Adrenal gland (tissue), 12 donors: ENCODE results near the gene LHCGR. TPM values are rescaled to one million over a fixed set of nuclear protein-coding genes. Genes with fewer than 3 reads are reported as not detected.

ENCODE experiments used
- DNase-seq, 7 donors: peaks; one replicate each; pipeline ENCODE4 v3.0.0-alpha.2; 2019 to 2020
- H3K27ac ChIP-seq, 5 donors: fragments of 200-600 bp; sonication (generic) in 4 of 5; 1 replicate in 3 of 5; 2 replicates in 2 of 5; pipeline versions ENCODE4 v1.5.1 to v1.8.0; 2016 to 2020; ENCODE audit warnings: mild to moderate bottlenecking in 1 of 5
- H3K27me3 ChIP-seq: fragments of 200-600 bp; 2 replicates; pipeline ENCODE4 v1.8.0; 2021
- H3K36me3 ChIP-seq, 2 donors: fragments of 200-600 bp; replicated peaks in 1 of 2; 1 replicate in 1 of 2; 2 replicates in 1 of 2; pipeline versions ENCODE4 v1.5.1 to v1.8.0; 2018 to 2022
- H3K4me1 ChIP-seq, 2 donors: fragments of 200-600 bp; replicated peaks in 1 of 2; 1 replicate in 1 of 2; 2 replicates in 1 of 2; pipeline versions ENCODE4 v1.5.1 to v1.8.0; 2018 to 2021
- H3K4me3 ChIP-seq, 4 donors: fragments of 200-600 bp; sonication (generic) in 3 of 4; one replicate each; pipeline ENCODE4 v1.5.1; 2016 to 2018
- H3K9me3 ChIP-seq, 3 donors: fragments of 200-600 bp; sonication (generic) in 1 of 3; replicated peaks in 1 of 3; 1 replicate in 2 of 3; 2 replicates in 1 of 3; pipeline versions ENCODE4 v1.5.1 to v1.8.0; 2016 to 2021
- POLR2A ChIP-seq, 2 donors: fragments of 450-650 bp; IDR thresholded peaks; one replicate each; pipeline ENCODE4 v1.6.1; 2017; ENCODE audit warnings: antibody characterized with exemption in 2 of 2, mild to moderate bottlenecking in 2 of 2, moderate library complexity in 1 of 2
- WGBS, 4 donors: extraction: QIAGEN DNeasy Blood & Tissue Kit in 2 of 4; methylation state at CpG; one replicate each; pipeline versions ENCODE4 v1.1.5 to v1.1.7; 2013 to 2017; 5-methylcytosine and 5-hydroxymethylcytosine counted together
- intact Hi-C, 2 donors: fragments of 100-400 bp; cut with DNase I; formaldehyde crosslinking; loops; one replicate each; pipeline versions ENCODE4 v1.14.1 to v1.15.0; 2022 to 2023
- polyA plus RNA-seq, 3 donors: library from polyadenylated mRNA; stranded (reverse); fragments of 200-250 nt in 2 of 3; fragments of 350-450 nt in 1 of 3; fragmentation: Illumina TruSeq in 1 of 3; extraction: RNeasy Lipid Tissue Mini Kit (QIAGEN cat#74804) in 1 of 3; gene quantifications; one replicate each; pipeline ENCODE4 v1.2.3, GENCODE V29; 2013 to 2014
- total RNA-seq, 9 donors: library from RNA; depleted of rRNA in 4 of 9; stranded (reverse); fragments of >200 nt in 4 of 9; fragments of 120-200 nt in 1 of 9; fragmentation: NEBNext Ultra II Directional in 1 of 9; extraction: Animal tissue kit (Norgen Biotek cat#: 25700) in 1 of 9; gene quantifications; one replicate each; pipeline versions ENCODE4 v1.1.0 to v1.2.4, GENCODE V29; 2013 to 2023
- TF ChIP-seq, protein P1 (sequence below), 6 experiments: fragments of 450-650 bp in 4 of 6; fragments of 200-600 bp in 2 of 6; sonication (generic) in 1 of 6; IDR thresholded peaks; 1 replicate in 5 of 6; 2 replicates in 1 of 6; pipeline versions ENCODE4 v1.5.1 to v1.8.0; 2016 to 2021; ENCODE audit warnings: antibody characterized with exemption in 6 of 6, mild to moderate bottlenecking in 2 of 6, moderate library complexity in 1 of 6
- donor health status: healthy with polysubstance abuse.
- donor health status: Bipolar disorder and iron deficiency.
- donor health status: DM: yes; HTN: yes; CAD: no.
- donor health status: DM: no; HTN: no; CAD: no.
- donor health status: DM: no; HTN: no; CAD: no.
- donor health status: DM: yes; HTN: yes; CAD: no.

LHCGR gene
- total and polyA plus RNA-seq, 12 donors = 0.14 to 4.3 (median 1.6) TPM; not detected in 3

DNA sequence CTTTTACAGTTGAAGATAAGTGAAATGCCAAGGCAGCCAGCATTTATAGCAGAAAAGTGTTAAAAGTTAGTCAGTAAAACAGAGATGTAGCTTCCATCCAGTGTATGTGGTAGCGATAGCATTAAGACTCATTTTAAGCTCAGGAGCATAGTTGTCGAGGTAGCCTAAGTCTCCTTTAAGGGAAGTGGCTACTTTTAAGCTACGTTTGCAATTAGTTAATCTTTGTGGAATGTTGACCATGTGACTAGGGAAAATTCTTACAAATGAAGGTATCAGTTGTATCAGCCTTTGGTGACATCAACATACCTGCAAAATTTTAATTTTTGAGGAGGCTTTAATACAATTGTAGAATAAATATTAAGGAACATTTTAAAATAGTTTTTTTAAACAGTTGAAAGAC, 61.9 kb downstream of the LHCGR start:
- no peaks in the 10 kb centered on the region for H3K36me3 ChIP-seq
- H3K27ac ChIP-seq = no peak overlapping the region
- intact Hi-C loops = no loop called here
- no peak overlapping the region for H3K4me3 ChIP-seq
- TF ChIP-seq, protein P1, sequence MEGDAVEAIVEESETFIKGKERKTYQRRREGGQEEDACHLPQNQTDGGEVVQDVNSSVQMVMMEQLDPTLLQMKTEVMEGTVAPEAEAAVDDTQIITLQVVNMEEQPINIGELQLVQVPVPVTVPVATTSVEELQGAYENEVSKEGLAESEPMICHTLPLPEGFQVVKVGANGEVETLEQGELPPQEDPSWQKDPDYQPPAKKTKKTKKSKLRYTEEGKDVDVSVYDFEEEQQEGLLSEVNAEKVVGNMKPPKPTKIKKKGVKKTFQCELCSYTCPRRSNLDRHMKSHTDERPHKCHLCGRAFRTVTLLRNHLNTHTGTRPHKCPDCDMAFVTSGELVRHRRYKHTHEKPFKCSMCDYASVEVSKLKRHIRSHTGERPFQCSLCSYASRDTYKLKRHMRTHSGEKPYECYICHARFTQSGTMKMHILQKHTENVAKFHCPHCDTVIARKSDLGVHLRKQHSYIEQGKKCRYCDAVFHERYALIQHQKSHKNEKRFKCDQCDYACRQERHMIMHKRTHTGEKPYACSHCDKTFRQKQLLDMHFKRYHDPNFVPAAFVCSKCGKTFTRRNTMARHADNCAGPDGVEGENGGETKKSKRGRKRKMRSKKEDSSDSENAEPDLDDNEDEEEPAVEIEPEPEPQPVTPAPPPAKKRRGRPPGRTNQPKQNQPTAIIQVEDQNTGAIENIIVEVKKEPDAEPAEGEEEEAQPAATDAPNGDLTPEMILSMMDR (IDR thresholded peaks at IDR 0.05) = no peak
- no peak for TF ChIP-seq POLR2A (IDR thresholded peaks at IDR 0.05)
- no peaks in the 10 kb centered on the region for H3K27me3 ChIP-seq
- H3K9me3 ChIP-seq = no peaks in the 10 kb centered on the region
- 59 to 68% (median 63%) methylated on average over 3 of the region's 3 CpGs for WGBS, 4 donors
- DNase-seq = no peak
- no peaks in the 10 kb centered on the region for H3K4me1 ChIP-seq

DNA sequence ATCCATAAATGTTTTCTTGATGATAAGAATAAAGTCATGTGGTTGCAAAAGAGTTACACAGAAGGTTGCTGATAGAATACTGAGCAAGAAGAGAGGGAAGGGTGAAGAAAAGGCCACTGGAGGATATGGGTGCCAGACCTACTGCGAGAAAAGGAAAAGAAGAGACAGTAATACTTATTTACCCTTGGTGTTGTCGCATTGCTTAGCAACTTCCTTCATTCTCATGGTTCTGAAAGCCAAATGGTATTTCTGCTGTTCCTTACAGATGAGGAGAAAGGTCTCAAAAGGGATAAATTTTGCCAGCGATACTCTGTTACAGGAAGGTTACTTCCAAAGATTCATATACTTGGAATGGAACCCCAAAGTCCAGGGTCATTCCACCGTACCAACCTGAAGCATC, 62.5 kb downstream of the LHCGR start:
- DNase-seq = no peak
- intact Hi-C loops = no loop called here
- H3K9me3 ChIP-seq = no peaks in the 10 kb centered on the region

DNA sequence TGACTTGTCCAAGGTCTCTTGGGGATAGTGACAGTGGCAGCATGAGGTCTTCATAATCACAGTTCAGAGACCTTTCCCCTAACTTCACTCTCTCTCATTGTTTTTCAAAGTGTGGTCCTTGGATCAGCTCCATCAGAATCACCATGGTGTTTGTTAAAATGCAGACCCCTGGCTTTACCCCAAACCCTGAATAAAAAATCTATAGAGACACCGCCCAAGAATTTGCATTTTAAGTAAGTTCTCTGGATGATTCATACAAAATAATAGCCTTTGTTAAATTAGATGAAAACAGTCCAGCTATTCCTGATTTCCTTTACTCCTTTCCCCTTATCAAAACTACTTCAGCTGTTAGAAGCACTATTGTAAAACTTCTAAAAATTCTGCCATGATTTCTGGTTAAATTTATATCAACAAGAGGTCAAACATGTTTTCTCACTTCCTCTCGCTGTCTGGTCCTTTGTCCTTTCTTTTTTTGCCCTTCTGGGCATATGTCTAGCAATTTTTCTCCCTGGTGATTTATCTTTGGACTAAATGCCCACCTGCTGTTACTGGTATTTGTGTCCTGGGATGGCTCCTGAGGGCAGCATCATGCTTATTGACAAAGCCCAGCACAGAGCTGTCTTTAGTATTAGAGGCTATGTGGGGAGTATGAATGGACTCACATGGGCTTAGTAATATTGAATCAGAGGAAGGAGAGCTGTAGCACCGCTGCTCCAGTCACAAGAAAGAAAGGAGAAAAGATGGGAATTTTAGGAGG, 63.4 kb downstream of the LHCGR start:
- no peak overlapping the region for H3K27ac ChIP-seq
- no peak overlapping the region for H3K4me3 ChIP-seq
- no peaks in the 10 kb centered on the region for H3K27me3 ChIP-seq
- no peak for DNase-seq
- WGBS, 4 donors = 81 to 88% (median 83%) methylated on average over 3 of the region's 3 CpGs
- H3K9me3 ChIP-seq = no peaks in the 10 kb centered on the region
- H3K36me3 ChIP-seq = no peaks in the 10 kb centered on the region
- no peak for TF ChIP-seq POLR2A (IDR thresholded peaks at IDR 0.05)
- TF ChIP-seq, protein P1 (IDR thresholded peaks at IDR 0.05) = no peak
- intact Hi-C loops = no loop called here
- H3K4me1 ChIP-seq = no peaks in the 10 kb centered on the region

More for the DNA sequence above, 62.5 kb downstream of the LHCGR start:
- Histone ChIP-seq H3K4me3 (no peak overlapping the region), H3K27ac (no peak overlapping the region), H3K4me1 (no peaks in the 10 kb centered on the region), H3K27me3 (no peaks in the 10 kb centered on the region), H3K36me3 (no peaks in the 10 kb centered on the region)
- 72 to 84% (median 74%) methylated on average over 4 of the region's 4 CpGs for WGBS, 4 donors
- no peak for TF ChIP-seq POLR2A (IDR thresholded peaks at IDR 0.05)

DNA sequence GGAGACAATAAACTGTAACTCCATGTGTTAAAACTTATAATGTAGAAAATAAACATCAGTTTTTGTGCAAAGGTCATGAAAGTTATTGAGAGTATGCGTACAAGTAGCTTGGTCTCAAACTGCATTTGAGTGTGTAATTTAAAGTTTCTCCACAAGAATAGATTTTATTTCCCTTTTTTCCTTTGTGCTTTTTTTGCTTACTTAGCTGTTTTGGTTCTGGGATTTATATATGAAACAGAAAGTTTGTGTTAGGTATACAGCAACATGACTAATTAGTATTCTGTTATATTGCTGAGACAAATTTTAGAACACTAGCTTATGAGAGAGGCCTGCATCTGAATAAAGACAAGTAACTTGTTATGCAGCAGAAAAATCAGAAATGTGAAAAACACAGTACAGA, 70.4 kb downstream of the LHCGR start:
- WGBS, 4 donors = 89 to 93% (median 91%) methylated on average over 1 of the region's 1 CpG
- no peak overlapping the region for H3K27ac ChIP-seq
- H3K4me1 ChIP-seq = no peaks in the 10 kb centered on the region
- intact Hi-C loops = no loop called here
- no peaks in the 10 kb centered on the region for H3K9me3 ChIP-seq
- H3K36me3 ChIP-seq = no peaks in the 10 kb centered on the region
- H3K27me3 ChIP-seq = no peaks in the 10 kb centered on the region
- DNase-seq = no peak
- TF ChIP-seq, protein P1 (IDR thresholded peaks at IDR 0.05) = no peak
- no peak for TF ChIP-seq POLR2A (IDR thresholded peaks at IDR 0.05)
- H3K4me3 ChIP-seq = no peak overlapping the region

DNA sequence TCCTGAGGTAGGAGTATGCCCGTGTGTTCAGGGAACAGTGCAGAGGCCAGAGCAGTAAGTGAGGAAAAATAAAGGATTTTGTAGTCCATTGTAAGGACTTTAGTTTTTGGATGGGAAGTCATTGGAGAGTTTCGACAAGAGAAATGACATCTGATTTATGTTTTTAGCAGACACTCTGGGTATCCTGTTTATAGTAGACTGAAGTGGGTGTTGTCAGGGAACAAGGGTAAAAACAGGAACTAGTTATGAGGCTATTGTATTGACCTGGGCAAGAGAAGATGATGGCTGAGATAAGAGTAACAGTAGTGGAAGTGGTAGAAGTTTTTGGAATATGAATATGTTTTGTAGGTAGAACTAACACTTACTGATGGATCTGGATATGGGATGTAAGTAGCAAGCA, 78.1 kb downstream of the LHCGR start:
- no peak for TF ChIP-seq POLR2A (IDR thresholded peaks at IDR 0.05)
- H3K4me1 ChIP-seq = no peaks in the 10 kb centered on the region
- no peaks in the 10 kb centered on the region for H3K36me3 ChIP-seq
- intact Hi-C loops = no loop called here
- 38 to 60% (median 46%) methylated on average over 2 of the region's 2 CpGs for WGBS, 4 donors
- no peak for DNase-seq
- no peaks in the 10 kb centered on the region for H3K9me3 ChIP-seq
- H3K4me3 ChIP-seq = no peak overlapping the region
- H3K27me3 ChIP-seq = no peaks in the 10 kb centered on the region
- no peak overlapping the region for H3K27ac ChIP-seq
